Hematopoietic multipotent progenitor cell treated with erythropoietin and hydrocortisone succinate and interleukin-3 and kit ligand, for 15 days (in vitro differentiated cells): ENCODE data around the gene TMEM44.
"Not testable (repeated sequence)": the region's sequence is repeated elsewhere in the genome, so short reads cannot be mapped to it uniquely, and the experiment has no call there.

Source experiments
- DNase-seq: peaks from one replicate; pipeline ENCODE4 v3.0.0-alpha.2; 2015; ENCODE audit warnings: low spot score

Gene TMEM44

GRCh38 chr3:194555175-194556062, 77.8 kb downstream of the TMEM44 start:
- no peak for DNase-seq

DNA sequence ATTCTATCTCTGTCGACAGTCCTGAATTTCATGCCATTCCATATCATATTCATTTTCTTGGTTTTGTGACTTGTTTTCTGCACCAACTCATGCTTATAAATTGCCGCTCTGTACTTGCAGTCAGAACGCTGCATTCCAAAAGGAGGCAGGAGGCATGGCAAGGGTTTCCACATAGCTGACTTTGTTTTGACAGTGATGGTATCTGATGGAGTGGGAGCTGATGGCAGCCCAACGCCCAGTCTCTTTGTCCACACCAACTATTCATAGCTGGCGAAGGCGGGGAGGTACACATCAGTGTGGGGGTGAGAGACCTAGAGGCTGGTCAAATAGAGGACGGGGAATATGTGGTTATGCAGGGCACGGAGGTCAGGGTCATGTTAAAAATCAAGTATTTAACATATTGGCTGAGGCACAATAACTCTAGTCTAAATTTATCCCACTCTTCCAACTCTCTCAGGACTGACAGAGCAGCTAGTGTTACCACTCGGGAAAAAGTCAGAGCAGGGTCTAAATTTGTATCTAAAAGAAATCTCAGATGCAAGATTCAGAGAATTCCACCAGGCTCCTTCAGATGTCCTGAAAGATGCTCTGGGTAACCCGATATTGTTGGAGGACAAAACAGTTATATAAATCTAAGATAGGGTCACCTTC, 78.6 kb downstream of the TMEM44 start:
- no peak for DNase-seq

GRCh38 chr3:194552327-194552949, 80.8 kb downstream of the TMEM44 start:
- no peak for DNase-seq

GRCh38 chr3:194549853-194550252, 83.4 kb downstream of the TMEM44 start:
- DNase-seq = no peak

GRCh38 chr3:194548346-194549321, 84.6 kb downstream of the TMEM44 start:
- no peak for DNase-seq

GRCh38 chr3:194547042-194547441, 86.2 kb downstream of the TMEM44 start:
- DNase-seq = no peak

GRCh38 chr3:194545538-194545937, 87.7 kb downstream of the TMEM44 start:
- DNase-seq = not testable (repeated sequence)

DNA sequence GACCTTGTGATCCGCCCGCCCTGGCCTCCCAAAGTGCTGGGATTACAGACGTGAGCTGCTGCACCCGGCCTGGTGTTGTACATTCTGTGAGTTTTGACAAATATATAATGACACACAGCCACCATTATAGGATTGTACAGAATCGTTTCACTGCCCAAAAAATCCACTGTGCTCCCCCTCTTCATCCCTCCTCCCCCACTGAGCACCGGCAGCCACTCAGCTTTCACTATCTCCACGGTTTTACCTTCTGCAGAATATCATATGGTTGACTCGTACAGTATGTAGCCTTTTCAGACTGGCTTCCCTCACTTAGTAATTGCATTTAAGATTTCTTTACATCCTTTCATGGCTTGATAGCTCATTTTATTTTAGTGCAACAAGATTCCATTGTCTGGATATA, 89.7 kb downstream of the TMEM44 start:
- no peak for DNase-seq

DNA sequence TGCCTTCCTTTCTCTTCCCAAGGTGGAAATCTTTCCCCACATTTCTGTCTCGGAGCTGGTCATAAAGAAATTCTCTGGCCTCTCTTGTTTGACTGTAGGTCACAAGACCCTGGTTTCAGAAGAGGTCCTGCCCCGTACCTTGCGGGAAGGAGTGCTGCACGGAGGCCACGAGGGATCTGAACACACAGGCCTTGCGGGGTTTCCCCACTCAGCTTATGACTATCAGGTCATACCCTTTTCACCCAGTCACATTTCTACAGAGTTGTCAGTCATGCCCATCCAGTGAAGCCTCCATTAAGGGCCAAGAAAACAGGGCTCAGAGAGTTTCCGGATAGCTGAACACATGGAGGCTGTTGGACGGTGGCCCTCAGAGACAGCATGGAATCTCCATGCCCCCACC, 91.7 kb downstream of the TMEM44 start:
- no peak for DNase-seq

DNA sequence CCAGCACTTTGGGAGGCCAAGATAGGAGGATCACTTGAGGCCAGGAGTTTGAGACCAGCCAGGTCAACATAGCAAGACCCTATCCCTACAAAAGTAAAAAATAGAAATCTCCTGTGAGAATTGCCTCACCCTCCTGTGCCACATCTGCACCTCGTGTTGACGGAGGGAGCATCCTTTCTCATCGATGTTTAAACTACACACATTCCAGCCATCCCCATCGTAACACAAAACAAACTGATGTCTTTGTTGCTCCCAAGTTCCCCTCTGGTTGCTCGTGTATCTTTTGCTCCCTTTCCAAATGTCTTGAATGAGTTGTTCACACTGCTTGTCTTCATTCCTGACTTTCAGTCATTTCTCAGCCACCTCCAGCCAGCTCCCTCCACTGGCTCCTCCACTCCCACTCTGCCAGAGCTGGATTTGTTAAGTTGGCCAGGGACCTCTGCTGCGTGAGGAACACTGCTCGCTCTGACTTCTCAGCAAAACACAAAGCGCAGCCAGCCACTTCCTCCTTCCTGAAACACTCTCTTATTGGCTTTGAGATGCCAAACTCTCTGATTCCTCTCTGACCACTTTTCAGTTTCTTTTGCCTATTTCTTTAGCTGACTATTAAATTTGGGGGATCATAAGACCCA, 92.8 kb downstream of the TMEM44 start:
- no peak for DNase-seq

DNA sequence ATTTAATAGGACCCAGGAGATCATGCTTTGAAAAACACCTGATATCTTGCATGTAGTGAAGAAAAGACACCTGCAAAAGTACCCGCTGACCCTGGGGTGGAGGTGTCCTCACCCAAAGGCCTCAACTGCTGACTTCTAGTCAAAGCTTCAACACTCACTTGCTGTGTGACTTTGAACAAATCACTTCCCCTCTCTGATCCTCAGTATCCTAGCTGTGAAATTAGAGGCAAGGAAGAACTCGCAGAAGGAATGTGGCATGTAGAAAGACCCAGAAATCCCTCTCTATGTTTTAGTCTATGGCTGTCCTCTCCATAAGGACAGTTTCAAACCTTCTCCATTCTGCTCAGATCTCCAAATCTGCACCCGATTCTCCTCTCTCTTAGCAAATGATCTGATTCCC, 93.7 kb downstream of the TMEM44 start:
- no peak for DNase-seq

DNA sequence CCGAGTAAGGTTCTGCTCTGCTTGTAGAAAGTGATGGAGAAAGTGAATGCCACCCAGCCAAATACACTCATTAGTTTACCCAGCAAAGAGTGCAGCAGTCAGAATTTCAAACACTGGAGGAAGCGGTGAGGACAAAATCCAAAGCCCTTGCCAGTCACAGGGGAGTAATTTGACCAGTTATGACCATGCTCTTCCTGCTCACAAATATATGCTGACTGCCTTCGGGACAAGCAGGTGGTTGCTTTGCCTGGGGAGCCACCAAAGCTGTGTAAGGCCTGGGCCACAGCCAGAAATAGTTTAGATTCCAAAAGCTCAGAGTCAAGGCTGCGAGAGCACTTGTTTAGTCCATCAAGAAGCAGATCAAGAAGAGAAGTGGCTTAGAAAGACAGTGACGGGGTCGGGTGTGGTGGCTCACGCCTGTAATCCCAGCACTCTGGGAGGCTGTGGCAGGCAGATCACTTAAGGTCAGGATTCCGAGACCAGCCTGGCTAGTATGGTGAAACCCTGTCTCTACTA, 95.4 kb downstream of the TMEM44 start:
- DNase-seq = no peak
